ENCODE results near the gene XPOT.

The XPOT gene

GRCh38 chr12:64392221-64392620 lies 12.0 kb upstream of the XPOT start:
- Histone ChIP-seq H3K4me3 (ENCODE audit: low read length, poor library complexity, severe bottlenecking) (no peak overlapping the region), H3K9me2 (replicated peaks; ENCODE audit: low read depth, low read length) (no peaks in the 10 kb centered on the region), H3F3A (ENCODE audit: low read depth) (no peaks in the 10 kb centered on the region), H3K9me3 (ENCODE audit: insufficient read depth, low read depth, low read length) (no peaks in the 10 kb centered on the region), H3K4me1 (ENCODE audit: insufficient read depth, low read length, poor library complexity, severe bottlenecking) (no peaks in the 10 kb centered on the region), H4K20me1 (ENCODE audit: insufficient read depth, low read length, poor library complexity, severe bottlenecking) (no peaks in the 10 kb centered on the region), H3K27me3 (ENCODE audit: insufficient read depth, low read length, poor library complexity, severe bottlenecking) (no peaks in the 10 kb centered on the region), H3K36me3 (ENCODE audit: insufficient read depth, low read length) (no peaks in the 10 kb centered on the region), H3K79me2 (ENCODE audit: insufficient read depth, low read length) (no peaks in the 10 kb centered on the region), H3K4me2 (ENCODE audit: low read depth, low read length, poor library complexity, severe bottlenecking) (no peak overlapping the region), H3K9ac (ENCODE audit: low read depth, low read length, poor library complexity, severe bottlenecking) (no peak overlapping the region), H2AFZ (ENCODE audit: low read length) (peak overlapping the region; percentile 21; the same call in 1 of the 2 replicates)
- TF ChIP-seq EZH2phosphoT487 (IDR thresholded peaks at IDR 0.05; ENCODE audit: borderline replicate concordance) (no peak), CTCF (conservative IDR thresholded peaks at IDR 0.05; ENCODE audit: low read length) (peak; percentile 57)

GRCh38 chr12:64395739-64396138 lies 8.5 kb upstream of the XPOT start:
- Histone ChIP-seq H2AFZ (ENCODE audit: low read length) (no peak overlapping the region), H3K27me3 (ENCODE audit: insufficient read depth, low read length, poor library complexity, severe bottlenecking) (no peaks in the 10 kb centered on the region), H3K4me2 (ENCODE audit: low read depth, low read length, poor library complexity, severe bottlenecking) (no peak overlapping the region), H3K79me2 (ENCODE audit: insufficient read depth, low read length) (no peaks in the 10 kb centered on the region), H3K9ac (ENCODE audit: low read depth, low read length, poor library complexity, severe bottlenecking) (no peak overlapping the region), H3K36me3 (ENCODE audit: insufficient read depth, low read length) (no peaks in the 10 kb centered on the region), H4K20me1 (ENCODE audit: insufficient read depth, low read length, poor library complexity, severe bottlenecking) (no peaks in the 10 kb centered on the region), H3K9me3 (ENCODE audit: insufficient read depth, low read depth, low read length) (no peaks in the 10 kb centered on the region), H3K9me2 (replicated peaks; ENCODE audit: low read depth, low read length) (no peaks in the 10 kb centered on the region), H3K4me3 (ENCODE audit: low read length, poor library complexity, severe bottlenecking) (no peak overlapping the region), H3K4me1 (ENCODE audit: insufficient read depth, low read length, poor library complexity, severe bottlenecking) (no peaks in the 10 kb centered on the region), H3F3A (ENCODE audit: low read depth) (no peaks in the 10 kb centered on the region)
- TF ChIP-seq CTCF (conservative IDR thresholded peaks at IDR 0.05; ENCODE audit: low read length) (no peak), EZH2phosphoT487 (IDR thresholded peaks at IDR 0.05; ENCODE audit: borderline replicate concordance) (no peak)

GRCh38 chr12:64400041-64400440 lies 4.2 kb upstream of the XPOT start:
- no peak for TF ChIP-seq CTCF (conservative IDR thresholded peaks at IDR 0.05; ENCODE audit: low read length)
- no peak for TF ChIP-seq EZH2phosphoT487 (IDR thresholded peaks at IDR 0.05; ENCODE audit: borderline replicate concordance)
- Histone ChIP-seq H3K4me2 (ENCODE audit: low read depth, low read length, poor library complexity, severe bottlenecking) (no peak overlapping the region), H3K9ac (ENCODE audit: low read depth, low read length, poor library complexity, severe bottlenecking) (no peak overlapping the region), H3K9me2 (replicated peaks; ENCODE audit: low read depth, low read length) (no peaks in the 10 kb centered on the region), H3F3A (ENCODE audit: low read depth) (no peaks in the 10 kb centered on the region), H3K4me1 (ENCODE audit: insufficient read depth, low read length, poor library complexity, severe bottlenecking) (peaks cover 4% of the 10 kb centered on the region), H3K9me3 (ENCODE audit: insufficient read depth, low read depth, low read length) (no peaks in the 10 kb centered on the region), H2AFZ (ENCODE audit: low read length) (no peak overlapping the region), H4K20me1 (ENCODE audit: insufficient read depth, low read length, poor library complexity, severe bottlenecking) (no peaks in the 10 kb centered on the region), H3K36me3 (ENCODE audit: insufficient read depth, low read length) (no peaks in the 10 kb centered on the region), H3K4me3 (ENCODE audit: low read length, poor library complexity, severe bottlenecking) (no peak overlapping the region), H3K79me2 (ENCODE audit: insufficient read depth, low read length) (peaks cover 4% of the 10 kb centered on the region), H3K27me3 (ENCODE audit: insufficient read depth, low read length, poor library complexity, severe bottlenecking) (no peaks in the 10 kb centered on the region)
